DOHH2 (cell line): ENCODE measurements around the gene NME2.

ENCODE experiments used
- CTCF ChIP-seq: fragments of 200-600 bp; sonication (generic); IDR thresholded peaks from one replicate; pipeline ENCODE4 v1.5.1; 2014; ENCODE audit warnings: antibody characterized with exemption, mild to moderate bottlenecking, low read depth, low read length; ENCODE audit not compliant: poor library complexity, severe bottlenecking
- EZH2phosphoT487 ChIP-seq: fragments of 200-600 bp; sonication (generic); IDR thresholded peaks from 2 replicates; pipeline ENCODE4 v1.6.1; 2017; ENCODE audit warnings: borderline replicate concordance, mild to moderate bottlenecking, antibody characterized with exemption, low read length, moderate library complexity, mixed read lengths

GRCh38 chr17:51144266-51145022, 21.8 kb upstream of the NME2 start:
- TF ChIP-seq CTCF (no peak), EZH2phosphoT487 (no peak)
